Activated CD4-positive, CD25-positive, alpha-beta regulatory T cell (primary cell): ENCODE measurements around the gene CHRNB2.

Experiments used
- DNase-seq, 4 experiments: peaks; one replicate each; lab custom pipeline; 2025; lab: John Stamatoyannopoulos, UW

The CHRNB2 gene

DNA sequence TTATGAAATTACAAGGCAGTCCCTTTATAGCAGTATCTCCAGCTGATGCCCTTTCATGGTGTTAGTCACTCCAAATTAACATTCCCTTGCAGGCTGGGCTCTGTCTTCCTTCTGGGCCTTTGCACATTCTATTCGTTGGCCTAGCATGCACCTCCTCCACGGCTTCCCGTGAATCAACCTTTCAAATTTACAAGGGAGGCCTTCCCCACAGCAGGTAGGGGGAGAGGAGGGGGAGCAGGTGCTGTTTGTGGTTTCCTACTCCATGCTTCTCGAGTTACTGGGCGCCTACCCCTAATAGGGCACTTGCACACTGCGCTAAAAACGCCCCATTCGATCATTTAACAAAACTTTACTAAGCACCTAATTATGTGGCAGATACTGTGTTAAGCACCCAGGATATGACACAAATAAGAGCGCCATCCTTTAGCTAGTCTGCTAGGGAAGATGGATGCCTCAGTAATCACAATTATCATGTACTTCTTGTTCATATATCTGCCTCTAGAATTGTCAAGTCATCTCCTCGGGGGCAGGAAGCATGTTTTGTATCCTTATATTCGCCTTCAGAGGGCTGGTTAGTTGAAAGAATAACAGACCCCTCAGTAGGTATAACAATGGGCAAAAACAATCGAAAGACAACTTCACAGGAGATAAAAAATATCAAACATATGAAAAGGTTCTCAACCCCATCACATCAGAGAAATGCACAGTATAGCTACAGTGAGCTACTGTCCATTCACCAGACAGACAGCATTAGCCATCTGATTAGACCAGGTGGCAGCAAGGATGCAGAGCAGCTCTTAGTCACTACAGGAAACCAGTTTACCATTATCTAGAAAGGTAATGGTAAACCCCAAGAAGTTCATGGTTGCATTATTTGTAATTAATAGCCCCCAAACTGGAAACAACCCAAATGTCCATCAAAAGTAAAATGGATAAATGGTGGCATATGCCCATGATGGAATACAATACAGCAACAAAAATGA is 42.1 kb downstream of the CHRNB2 start:
- peak in 3 of 4 experiments; percentile 4 to 20 (median 11) for DNase-seq

DNA sequence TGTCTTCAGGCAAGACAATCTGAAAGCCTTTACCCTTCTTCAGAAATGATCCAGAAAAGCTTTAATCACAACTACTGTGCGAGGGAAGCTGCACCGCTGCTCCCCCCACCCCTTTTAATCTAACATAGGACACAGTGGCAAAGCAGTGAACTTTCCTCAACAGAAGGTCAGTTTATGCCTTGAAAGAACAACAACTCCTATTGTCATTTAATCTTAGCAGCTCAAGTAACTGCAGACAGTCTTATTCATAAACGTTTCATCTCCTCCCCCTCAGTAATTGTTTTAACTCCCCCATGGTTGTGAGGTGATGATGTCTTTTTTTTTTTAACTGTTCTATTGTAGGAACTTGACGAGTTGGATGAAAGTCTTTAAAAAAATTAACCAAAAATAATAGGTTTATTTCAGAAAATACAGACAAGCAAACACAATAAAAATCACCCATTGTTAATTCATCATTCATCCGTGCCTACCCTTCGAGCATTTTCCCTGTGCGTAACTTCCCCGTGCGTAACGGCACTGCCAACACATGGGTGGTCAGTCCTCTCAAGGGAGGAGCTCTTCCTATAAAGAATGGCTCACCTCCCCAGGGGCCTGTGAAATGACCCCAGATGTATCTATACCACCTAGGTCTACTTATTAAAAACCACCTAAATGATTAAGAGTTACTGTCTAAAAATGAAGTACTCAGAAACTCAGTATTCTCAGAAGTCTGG is 43.7 kb downstream of the CHRNB2 start:
- DNase-seq = no peak

DNA sequence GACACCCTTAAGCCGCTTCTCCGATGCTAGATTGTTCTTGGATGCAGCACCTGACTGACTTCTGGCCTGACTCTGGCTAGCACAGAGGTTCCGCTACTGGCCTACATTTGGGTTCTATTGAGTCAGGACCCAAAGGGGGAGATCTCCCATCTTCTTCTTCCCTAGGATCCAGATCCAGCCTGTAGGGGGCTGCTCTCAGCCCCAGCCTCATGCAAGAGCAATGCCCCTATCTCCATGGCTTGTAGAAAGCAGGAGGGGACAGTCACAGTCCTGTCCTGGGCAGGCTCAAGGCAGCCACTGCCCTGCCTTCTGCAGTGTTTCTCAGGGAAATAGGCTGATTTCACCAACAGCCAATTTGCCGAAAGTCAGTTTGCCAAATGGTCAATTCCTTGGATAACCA is 46.7 kb downstream of the CHRNB2 start:
- DNase-seq = no peak

DNA sequence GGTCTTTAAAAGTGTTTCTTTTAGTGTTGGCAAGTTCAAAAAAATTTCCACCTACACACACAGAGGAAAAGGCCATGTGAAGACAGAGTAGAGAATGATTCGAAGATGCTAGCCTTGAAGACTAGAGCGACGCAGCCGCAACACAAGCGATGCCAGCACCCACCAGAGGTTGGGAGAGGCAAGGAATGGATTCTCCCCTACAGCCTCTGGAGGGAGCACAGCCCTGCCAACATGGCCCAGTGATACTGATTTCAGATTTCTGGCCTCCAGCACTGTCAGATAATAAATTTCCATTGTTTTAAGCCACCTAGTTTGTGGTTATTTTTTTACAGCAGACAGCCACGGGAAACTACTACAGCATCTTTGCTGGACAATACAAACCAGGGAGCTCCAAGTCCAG is 47.3 kb downstream of the CHRNB2 start:
- DNase-seq = no peak

DNA sequence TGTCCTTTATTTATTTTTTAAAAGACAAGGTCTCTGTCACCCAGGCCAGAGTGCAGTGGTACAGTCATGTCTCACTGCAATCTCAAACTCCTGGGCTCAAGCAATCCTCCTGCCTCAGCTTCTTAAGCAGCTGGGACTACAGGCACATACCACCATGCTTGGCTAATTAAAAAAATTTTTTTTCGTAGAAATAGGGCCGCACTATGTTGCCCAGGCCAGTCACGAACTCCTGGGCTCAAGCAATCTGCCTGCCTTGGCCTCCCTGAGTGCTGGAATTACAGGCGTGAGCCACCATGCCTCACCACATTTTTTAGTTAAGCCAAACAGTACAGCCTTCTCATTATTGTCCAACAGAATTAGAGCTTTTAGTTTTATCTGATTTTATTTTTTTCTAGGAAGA is 47.8 kb downstream of the CHRNB2 start:
- DNase-seq = no peak

DNA sequence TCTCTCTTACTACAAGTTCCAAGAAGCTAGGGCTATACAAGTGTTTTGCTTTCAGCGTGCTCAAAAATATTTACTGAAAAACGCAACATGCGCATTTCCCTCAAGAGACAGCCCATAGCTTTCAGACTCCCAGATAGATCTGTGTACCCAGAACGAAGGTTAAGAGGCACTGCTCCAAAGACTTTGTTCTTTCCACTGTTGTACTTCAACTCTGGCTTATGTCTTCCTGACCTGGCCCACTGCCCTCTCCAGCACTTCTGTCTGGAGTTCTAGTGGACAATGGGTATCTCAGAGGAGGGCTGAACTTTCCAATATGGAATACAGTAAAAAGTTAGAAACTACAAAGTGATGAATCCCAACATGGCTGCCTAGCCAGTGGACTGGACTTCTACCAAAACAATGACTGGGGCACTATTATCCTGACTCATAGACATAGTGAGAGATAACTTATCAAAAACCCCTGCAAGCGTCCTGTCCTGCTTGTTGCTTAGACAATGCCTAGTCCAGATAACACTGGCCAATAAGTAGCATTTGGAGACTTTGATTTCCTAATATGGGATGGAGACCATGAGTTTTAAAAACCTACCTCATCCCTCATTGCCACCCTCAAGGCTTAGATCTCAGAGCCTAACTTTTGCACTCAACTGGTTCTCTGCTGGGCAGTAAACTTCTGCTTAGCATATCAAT is 49.2 kb downstream of the CHRNB2 start:
- no peak for DNase-seq

DNA sequence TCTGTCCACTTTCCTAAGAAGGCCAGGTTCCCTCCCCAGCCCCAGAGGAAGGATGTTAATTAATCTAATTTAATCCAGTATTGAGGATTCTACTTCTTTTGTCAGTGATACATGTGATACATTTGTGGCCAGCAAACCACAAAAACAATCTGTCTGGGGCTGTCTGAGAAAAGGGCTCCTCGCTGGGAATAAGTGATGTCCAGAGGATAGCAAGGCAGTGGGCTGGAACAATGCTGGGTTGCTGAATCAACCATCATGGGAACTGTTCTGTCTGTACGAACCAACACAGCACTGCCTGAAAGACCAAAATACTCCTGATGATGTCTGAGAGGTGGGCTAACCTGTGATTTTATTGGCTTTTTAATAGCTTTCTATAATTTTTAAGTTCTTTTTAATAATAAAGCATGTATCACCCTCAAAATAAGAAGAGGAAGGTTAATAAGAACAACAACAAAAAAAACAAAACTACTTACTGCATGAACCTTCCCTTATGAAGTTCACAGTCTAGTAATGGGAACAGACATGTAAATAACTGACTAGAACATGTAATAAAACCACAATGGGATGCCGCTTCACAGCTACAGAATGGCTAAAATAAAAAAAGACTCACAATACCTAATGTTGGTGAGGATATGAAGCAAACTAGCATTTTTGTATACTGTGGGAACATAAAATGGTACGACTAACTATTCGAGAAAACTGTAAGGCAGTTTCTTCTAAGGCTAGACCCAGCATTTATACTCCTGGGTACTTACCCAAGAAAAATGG is 51.8 kb downstream of the CHRNB2 start:
- DNase-seq = no peak

DNA sequence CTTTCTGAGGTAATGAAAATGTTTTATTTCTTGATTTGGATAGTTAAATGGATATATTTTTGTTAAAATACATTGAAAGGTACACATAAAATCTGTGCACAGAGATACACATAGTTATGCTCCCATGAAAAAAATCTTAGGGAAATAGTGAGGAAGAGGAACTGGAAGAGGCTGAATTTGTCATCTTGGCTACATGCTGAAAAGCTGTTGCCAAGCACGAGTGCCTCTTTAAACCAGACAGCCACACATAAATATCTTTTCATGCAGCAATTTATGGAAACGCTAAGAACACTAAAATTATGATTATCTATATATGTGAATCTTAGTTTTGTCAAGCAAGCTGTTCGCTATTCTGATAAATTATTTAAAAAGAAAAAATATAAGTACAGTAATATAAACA is 53.2 kb downstream of the CHRNB2 start:
- no peak for DNase-seq

DNA sequence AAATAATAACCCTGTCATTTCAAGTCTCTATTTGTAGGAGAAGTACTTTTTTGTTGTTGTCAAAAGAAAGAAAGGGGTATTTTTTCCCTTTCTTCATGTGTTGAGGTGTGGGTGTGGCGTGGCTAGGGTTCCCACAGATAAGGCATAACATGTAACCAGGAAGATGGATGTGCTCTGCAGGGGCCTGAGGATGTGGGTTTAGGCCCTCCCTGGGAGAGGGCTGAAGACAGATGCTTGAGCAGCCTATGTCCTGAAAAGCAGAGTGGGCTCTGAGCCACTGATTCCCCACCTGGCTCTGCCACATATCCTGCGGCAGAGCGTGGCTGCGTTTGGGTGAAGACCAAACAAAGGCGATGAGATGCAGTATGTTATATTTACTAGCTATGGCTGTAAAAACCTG is 54.3 kb downstream of the CHRNB2 start:
- DNase-seq = no peak

DNA sequence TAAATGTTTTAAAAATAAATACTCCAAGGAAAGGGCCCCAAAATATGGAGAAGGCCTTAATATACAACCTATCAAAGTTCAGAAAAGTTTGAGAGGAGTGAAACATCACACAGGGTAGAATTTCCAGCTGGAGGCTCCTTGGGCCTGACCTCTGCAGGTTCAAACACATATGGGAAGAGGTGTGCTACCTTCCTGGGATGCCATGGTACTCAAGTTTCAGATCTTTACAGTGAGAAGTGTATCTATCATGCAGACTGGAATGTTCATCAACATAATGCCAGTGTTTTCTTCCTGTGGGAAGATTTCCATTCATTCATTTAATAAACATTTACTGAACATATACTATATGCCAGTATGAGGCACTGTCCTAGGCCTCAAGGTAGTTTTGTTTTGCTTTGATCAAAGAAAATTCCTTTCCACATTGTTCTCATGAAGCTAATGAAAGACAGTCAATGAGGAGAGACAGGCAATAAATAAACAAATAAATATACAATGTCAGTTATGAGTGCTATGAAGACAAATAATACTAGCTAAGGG is 55.0 kb downstream of the CHRNB2 start:
- DNase-seq = no peak

DNA sequence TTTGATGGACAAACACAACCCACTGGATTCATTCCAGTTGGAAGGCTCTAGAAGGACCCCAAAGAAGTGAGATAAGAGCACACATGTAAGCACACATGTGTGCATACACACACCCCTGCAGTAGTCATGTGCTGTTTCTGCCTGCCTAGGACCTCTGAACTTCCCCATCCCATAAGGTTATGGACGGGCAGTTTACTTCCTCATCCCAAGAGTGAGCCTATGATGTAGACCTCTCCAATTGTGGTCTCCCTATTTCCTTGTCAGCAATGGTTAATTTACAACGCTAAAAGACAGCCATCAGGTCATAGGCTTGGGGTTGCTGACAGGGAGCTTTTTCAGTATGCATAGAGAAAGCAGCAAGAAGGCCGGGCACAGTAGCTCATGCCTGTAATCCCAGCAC is 55.8 kb downstream of the CHRNB2 start:
- no peak for DNase-seq

DNA sequence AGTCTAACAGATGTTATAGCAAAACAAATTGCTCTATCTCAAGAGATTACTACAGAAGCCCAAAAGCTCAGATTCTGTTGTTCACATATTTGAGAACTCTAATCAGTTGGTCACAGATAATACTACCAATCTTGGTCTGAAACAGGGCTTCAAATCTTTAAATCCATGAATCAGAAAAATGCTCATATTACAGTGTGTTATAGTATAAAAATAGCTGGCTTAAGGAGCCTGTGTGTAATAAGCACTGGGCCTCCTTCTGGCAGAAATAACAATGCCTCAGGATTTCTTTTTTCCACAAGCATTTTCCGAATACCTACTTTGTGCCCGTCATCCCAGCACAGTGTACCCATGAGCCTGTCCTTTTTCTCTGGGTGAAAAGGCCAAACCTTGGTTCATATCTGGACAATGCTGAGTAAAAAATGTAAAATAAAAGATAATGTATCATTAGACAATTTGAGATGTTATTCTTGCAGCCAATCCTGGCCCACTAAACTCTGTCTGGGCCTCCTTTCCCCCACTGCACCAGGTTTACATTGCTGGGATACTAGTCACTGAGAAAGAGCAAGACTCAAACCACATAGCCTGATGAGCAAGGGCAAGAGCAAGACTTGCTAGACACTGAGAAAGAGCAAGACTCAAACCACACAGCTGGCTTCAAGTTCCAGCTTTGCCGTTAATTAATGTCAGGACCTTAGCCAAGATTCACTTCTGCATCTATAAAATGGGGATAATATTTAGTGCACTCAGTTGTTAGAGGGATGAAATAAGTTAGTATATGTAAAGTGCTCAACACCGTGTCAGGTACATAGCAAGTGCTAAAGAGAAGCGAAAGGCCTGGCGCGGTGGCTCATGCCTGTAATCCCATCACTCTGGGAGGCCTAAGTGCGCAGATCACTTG is 57.4 kb downstream of the CHRNB2 start:
- DNase-seq = no peak

DNA sequence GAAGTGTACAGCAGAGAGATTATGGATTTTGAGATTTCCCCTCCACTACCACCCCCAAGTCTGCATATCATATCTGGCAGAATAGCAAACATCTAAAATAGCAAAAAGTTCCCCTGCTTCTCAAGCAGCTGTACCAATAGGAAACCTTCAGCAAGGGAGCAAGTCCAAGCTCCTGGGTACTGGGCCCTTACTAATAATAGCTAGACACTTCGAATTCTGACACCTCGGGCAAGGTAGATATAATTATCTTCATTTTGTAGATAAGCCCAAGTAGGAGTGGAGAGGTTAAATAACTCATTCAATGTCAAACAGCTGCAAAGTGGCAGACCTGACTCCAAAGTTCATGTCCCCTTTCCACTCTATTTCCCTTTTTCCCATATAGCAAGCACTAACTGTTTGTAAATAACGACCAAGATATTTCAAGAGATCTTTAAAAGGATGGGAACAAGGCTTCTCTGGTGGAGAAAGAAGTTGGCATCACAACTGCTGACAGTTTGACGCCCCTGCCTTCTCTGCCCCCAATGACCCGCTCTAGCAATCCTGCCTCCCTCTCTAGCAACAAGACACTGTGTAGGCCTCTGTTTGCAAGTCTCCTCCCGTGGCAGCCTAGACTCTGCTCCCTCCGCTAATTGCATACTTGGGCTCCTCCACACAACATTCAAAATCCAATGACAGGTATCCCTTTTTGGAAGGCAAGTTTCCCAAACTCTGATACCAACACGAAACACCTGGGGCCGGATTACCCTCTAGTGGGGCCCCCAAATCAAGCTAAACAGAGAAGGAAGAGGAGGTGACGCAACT is 59.1 kb downstream of the CHRNB2 start:
- DNase-seq = no peak

DNA sequence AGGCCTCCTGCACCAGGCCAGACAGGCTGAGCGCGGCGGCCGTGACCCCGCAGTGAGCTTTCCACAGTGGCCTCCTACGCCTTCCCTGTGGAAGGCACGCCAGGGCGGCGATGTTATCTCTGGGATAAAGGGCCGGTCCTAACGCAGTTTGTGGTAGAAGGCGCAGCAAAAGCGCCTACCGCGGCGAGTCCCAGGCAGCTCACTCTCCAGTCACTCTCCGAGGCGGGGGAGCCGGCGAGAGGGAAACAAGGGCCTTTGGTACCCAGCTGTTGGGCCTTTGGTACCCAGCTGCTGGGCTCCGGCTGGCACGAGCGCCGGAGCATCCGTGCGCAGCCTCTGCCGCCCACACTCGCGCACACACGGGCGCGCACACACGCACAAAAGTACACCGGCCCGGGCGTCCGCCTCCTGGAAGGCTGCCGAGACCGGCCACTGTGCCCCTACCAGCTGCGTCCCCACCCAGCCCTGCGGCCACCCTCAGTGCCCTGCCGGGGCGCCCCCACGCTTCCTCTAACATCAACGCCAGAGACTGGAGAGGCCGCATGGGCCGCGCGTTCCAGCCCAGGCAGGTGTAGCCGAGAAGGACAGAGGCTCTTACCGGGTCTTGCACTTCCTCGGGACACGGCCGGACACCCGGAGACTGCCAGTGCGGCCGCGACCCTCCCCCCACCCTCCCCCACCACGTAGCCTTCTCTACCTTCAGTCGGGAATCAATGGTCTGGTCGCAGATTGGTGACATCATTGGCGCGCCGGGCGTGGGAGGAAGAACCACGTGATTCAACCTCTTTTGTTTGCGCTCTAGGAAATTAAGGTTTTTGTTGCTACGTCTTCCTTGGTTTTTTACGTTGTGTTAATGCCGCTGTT is 59.9 kb downstream of the CHRNB2 start:
- DNase-seq = peak; percentile 76 to 90 (median 86)

DNA sequence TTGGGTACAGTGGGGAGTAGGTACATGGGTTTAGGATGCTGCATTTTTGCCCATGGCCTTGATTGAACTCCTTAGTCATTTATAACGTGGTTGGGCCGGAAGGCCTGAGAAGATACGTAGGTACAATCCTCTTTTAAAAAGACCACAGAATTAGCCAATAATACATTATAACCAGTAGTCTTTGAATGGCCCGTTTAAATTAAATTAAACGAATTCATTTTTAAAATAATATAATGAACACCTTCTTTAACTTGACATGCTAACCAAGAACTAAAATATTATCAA is 60.5 kb downstream of the CHRNB2 start:
- DNase-seq = no peak

DNA sequence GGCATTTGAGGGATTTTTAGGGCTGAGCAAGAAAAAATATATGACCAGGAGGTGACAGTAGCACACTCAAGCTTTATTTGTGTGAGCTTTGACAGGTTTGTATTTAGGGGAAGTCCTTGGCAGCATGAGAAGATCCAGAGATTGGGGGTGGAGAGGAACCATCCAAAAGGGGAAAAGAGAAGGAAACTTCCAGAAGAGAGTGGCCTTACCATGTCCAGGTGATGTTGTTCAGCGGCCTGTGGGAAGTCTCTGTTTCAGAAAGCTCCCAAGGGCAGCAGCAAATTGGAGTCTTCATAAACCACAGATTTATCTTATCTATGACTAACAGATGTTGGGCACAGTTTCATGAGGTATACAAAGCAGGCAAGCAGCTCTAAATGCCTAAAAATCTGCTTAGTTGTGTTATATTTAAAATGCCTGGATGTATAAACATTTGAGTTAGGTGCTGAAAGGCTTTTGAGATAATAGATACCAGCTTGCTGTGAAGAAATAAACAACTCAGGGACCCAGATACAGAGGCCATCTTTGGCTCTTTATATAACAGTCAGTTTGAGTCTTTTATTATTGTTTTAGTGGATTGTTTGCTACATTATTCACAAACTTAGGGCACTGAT is 61.6 kb downstream of the CHRNB2 start:
- no peak for DNase-seq
